GM12892 (cell line): ENCODE data around the gene INO80E.

Experiments
- DNase-seq: peaks from one replicate; pipeline ENCODE4 v3.0.0; 2011; ENCODE audit not compliant: insufficient read length
- FAIRE-seq: peaks from 2 replicates; lab custom pipeline; 2011; peaks lifted over from hg19 to GRCh38; lab: Jason Lieb, UNC
- POLR2A ChIP-seq: IDR thresholded peaks from 2 replicates; pipeline ENCODE4 v1.6.1; 2011; ENCODE audit warnings: low read depth, low read length, control low read depth
- POLR2AphosphoS5 ChIP-seq: IDR thresholded peaks from 2 replicates; pipeline ENCODE4 v1.6.1; 2011; ENCODE audit warnings: low read depth, low read length, control low read depth
- TAF1 ChIP-seq: IDR thresholded peaks from 2 replicates; pipeline ENCODE4 v1.6.1; 2011; ENCODE audit warnings: low read depth, mild to moderate bottlenecking, control low read depth, low read length, borderline replicate concordance

Gene INO80E

DNA sequence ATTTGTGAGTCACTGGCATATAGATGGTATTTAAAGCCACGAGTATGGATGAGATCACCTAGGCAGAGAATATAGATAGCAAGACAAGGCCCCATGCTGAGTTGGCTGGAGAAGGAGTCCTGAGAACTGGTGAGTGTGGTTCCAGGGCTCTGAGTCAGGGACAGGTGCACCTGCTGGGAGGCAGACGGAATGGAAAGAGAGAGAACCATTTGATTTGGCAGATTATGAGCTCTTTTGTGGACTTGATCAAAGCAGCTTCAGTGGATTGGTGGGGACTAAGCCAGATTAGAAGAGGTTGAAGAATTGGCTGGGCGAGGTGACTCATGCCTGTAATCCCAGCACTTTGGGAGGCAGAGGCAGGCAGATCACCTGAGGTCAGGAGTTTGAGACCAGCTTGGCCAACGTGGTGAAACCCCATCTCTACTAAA is 22.7 kb downstream of the INO80E start:
- DNase-seq (no peak), FAIRE-seq (no peak)
- TF ChIP-seq TAF1 (no peak), POLR2AphosphoS5 (no peak), POLR2A (no peak)

DNA sequence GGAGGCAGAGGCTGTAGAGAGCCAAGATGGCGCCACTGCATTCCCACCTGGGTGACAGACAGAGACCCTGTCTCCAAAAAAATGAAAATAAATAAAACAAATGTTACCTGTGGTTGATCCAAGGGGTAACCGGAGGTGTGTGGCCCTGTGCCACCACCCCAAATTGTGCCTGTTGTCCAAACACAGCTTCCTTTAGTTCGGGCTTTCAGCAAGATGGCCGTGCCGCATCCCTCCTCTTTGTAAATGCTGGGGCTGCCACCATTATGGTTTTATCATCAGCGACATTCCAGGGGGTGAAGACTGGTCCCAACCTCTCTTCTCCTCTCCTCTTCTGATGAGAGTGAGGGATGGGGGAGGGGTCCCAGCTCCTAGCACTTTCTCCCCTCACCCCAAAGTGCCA is 26.8 kb downstream of the INO80E start, which contains the start of gene C16orf92:
Gene C16orf92, plus strand, starts transcription at position 312 of the 400 bp plus-strand sequence. CDS start 143 bp downstream, outside the sequence.
- FAIRE-seq, result no peak
- TF ChIP-seq POLR2AphosphoS5, result no peak
- no peak for TF ChIP-seq TAF1
- TF ChIP-seq POLR2A, result no peak
- DNase-seq, result no peak

DNA sequence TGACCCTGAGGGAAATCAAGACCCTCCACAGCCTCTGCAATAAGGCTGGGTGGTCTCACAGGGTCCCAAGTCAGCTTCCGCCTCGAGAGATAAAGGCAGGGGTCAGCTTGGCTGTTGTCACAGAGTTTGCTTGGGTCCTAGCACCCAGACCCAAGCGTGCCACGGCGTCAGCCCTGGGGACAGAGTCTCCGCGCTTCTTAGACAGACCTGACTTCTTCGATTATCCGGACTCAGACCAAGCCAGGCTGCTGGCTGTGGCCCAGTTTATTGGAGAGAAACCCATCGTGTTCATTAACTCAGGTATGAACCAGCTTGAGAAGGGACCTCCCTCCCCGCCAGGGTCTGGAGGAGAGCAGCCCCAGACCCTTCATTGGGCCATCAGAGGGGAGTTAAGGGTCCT is 27.5 kb downstream of the INO80E start:
- no peak for DNase-seq
- FAIRE-seq, result no peak
- TF ChIP-seq TAF1 (no peak), POLR2A (no peak)

- no peak for TF ChIP-seq POLR2AphosphoS5
- no peak for TF ChIP-seq POLR2A
- no peak for TF ChIP-seq TAF1
- DNase-seq, result no peak
- no peak for FAIRE-seq
These were observed 28.4 kb downstream of the INO80E start for GRCh38 chr16:30024451-30024850.

DNA sequence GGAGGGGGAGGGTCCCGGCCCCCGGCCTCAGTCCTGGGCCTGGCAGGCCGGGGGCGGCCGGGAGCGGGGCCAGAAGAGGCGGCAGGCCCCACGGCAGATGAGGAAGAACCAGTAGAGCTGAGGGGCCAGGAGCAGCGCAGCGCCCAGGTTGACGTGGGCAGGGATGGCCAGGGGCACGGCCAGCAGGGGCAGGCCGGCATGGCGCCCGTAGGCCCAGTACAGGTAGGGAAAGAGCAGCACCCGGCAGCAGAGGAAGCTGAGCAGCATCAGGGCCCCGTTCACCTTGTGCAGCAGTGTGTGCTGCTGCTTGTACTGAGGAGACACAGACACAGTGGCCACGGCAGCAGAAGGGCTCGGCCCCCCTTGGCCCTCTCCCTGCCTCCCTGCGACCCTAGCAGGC is 29.1 kb downstream of the INO80E start:
- no peak for FAIRE-seq

GRCh38 chr16:30025574-30025973 is 29.5 kb downstream of the INO80E start:
- TF ChIP-seq TAF1 (no peak), POLR2AphosphoS5 (no peak), POLR2A (no peak)
- FAIRE-seq (no peak), DNase-seq (no peak)

More for the DNA sequence above, 29.1 kb downstream of the INO80E start:
- no peak for DNase-seq
- no peak for TF ChIP-seq TAF1
- no peak for TF ChIP-seq POLR2A
- TF ChIP-seq POLR2AphosphoS5, result no peak

DNA sequence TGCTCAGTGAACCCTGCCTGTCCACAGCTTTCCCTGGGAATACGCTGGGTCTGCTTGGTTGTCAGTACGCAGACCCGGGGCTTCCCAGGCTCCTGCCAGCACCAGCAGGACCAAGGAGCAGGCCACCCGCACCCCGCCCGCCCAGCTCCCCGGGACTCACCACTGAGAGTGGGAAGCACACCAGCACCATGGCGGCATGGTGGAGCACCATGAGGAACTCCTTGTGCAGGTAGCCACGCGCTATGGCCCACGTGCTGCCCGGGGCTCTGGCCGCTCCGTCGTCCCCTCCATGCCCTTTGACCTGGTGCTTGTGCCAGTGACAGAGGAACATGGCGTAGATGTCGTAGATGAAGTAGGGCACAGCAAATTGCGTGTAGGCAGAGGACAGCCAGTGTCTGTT is 30.4 kb downstream of the INO80E start:
- TF ChIP-seq TAF1 (no peak), POLR2AphosphoS5 (no peak), POLR2A (no peak)
- DNase-seq (no peak), FAIRE-seq (no peak)

GRCh38 chr16:30027588-30028437 is 31.8 kb downstream of the INO80E start:
- no peak for DNase-seq
- FAIRE-seq, result no peak

DNA sequence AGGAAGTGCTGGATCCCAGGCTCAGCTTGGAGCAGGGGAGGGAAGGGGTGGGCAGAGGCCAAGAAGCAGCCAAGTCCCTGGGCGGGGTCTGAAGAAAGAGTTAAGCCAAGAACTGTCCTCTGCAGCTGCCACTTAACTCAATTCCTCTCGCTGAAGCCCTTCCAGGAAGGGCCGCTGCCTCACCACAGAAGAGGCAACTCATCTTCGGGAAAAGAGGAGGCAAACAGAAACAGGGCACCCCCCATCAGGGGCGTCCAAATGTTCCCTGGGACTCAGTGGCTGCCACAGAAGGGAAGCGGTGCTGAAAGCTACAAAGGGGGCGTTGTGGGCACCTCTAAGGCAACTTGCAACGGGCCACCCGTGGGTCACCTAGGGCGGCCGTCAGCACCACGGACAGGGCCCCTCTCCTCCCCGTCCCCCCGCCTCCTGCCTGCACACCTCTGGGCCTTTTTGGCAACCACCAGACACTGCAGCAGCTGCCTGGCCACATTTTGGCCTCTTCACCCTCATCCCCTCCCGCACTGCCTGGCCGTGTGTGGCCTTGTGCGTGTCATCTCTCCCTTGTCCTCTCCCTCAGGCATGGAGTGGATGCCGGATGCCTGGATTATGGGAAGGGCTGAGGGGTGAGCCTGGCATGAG is 32.5 kb downstream of the INO80E start:
- FAIRE-seq (no peak), DNase-seq (no peak)
- TF ChIP-seq POLR2A, result no peak

More at GRCh38 chr16:30027588-30028437, 31.8 kb downstream of the INO80E start:
- TF ChIP-seq TAF1 (no peak), POLR2AphosphoS5 (no peak), POLR2A (no peak)

GRCh38 chr16:30030011-30030685 is 34.1 kb downstream of the INO80E start:
- no peak for DNase-seq
- TF ChIP-seq POLR2AphosphoS5 (no peak), TAF1 (no peak), POLR2A (no peak)
- no peak for FAIRE-seq

DNA sequence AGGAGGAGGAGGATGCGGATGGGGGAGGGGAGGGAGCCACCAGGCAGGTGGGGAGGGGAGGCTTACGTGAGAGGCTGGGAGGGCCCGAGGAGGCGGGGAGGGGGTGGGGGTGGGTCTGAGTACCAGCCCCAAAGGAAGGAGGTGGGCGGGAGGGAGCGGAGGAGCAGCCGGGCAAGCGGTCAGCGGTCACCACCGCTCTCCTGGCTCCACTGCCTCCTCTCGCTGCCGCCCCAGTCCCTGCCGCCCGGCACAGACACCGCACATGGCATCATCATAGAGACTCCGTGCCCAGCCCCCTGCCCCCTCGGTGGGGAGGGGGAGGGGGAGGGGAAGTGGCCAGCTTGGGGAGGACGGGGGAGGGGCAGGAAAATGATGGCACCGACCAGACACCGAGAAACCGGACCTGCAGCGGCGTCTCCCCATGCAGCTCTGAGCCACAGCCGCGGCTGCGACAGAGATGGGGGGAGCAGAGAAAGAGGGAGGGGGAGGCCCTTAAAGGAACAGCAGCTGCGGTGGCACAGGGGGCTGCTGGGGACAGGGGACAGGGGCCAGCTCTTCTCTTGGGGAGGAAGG is 34.9 kb downstream of the INO80E start, which contains the start of gene TLCD3B:
Gene TLCD3B, minus strand, starts transcription at position 431 of the 573 bp plus-strand sequence. CDS start 744 bp downstream, outside the sequence.
- FAIRE-seq, result no peak
- DNase-seq, result no peak
- TF ChIP-seq TAF1 (no peak), POLR2A (no peak), POLR2AphosphoS5 (no peak)

- TF ChIP-seq POLR2AphosphoS5, result no peak
- TF ChIP-seq POLR2A, result no peak
- TF ChIP-seq TAF1, result no peak
- no peak for DNase-seq
- no peak for FAIRE-seq
These were observed 35.5 kb downstream of the INO80E start for GRCh38 chr16:30031477-30031918.
